GM19468 (cell line): Measurements from ENCODE around the gene ASTN1.

ENCODE experiments used
- ATAC-seq: cut with Tn5 transposase; IDR thresholded peaks from one replicate; pipeline ENCODE4 v1.9.1; 2021; ENCODE audit warnings: mild to moderate bottlenecking, moderate library complexity, moderate number of reproducible peaks; ENCODE audit not compliant: unreplicated experiment; ENCODE audit errors: extremely low read depth

Gene ASTN1

GRCh38 chr1:176854758-176855745 lies 309.5 kb downstream of the ASTN1 start:
- ATAC-seq, result no peak

GRCh38 chr1:176854121-176854520 lies 310.4 kb downstream of the ASTN1 start:
- no peak for ATAC-seq

- no peak for ATAC-seq
These were observed 311.0 kb downstream of the ASTN1 start for GRCh38 chr1:176853503-176853902.

- ATAC-seq, result no peak
These were observed 312.4 kb downstream of the ASTN1 start for GRCh38 chr1:176852124-176852523.

- no peak for ATAC-seq
These were observed 313.6 kb downstream of the ASTN1 start for GRCh38 chr1:176850871-176851270.

- no peak for ATAC-seq
These were observed 315.2 kb downstream of the ASTN1 start for GRCh38 chr1:176849281-176849680.

- ATAC-seq, result no peak
These were observed 317.5 kb downstream of the ASTN1 start for GRCh38 chr1:176847052-176847451.

- no peak for ATAC-seq
These were observed 320.9 kb downstream of the ASTN1 start for GRCh38 chr1:176843352-176844297.

GRCh38 chr1:176841238-176841637 lies 323.3 kb downstream of the ASTN1 start:
- ATAC-seq, result no peak

GRCh38 chr1:176839216-176839615 lies 325.3 kb downstream of the ASTN1 start:
- ATAC-seq, result no peak

GRCh38 chr1:176838276-176838995 lies 326.1 kb downstream of the ASTN1 start:
- no peak for ATAC-seq

- ATAC-seq, result no peak
These were observed 326.8 kb downstream of the ASTN1 start for GRCh38 chr1:176837708-176838107.

- no peak for ATAC-seq
These were observed 333.4 kb downstream of the ASTN1 start for GRCh38 chr1:176831150-176831549.

- ATAC-seq, result no peak
These were observed 335.3 kb downstream of the ASTN1 start for GRCh38 chr1:176829261-176829660.

- ATAC-seq, result no peak
These were observed 338.2 kb downstream of the ASTN1 start for GRCh38 chr1:176826265-176826664.

- no peak for ATAC-seq
These were observed 344.0 kb downstream of the ASTN1 start for GRCh38 chr1:176820391-176821031.

GRCh38 chr1:176816232-176816631 lies 348.3 kb downstream of the ASTN1 start:
- ATAC-seq, result no peak

GRCh38 chr1:176815621-176816020 lies 348.9 kb downstream of the ASTN1 start:
- ATAC-seq, result no peak

- no peak for ATAC-seq
These were observed 352.8 kb downstream of the ASTN1 start for GRCh38 chr1:176811511-176812288.
